HCT116 (cell line): ENCODE data around the gene PIGBOS1.

ENCODE experiments used
- CBX3 ChIP-seq: IDR thresholded peaks from 2 replicates; pipeline ENCODE4 v1.6.1; 2012; ENCODE audit warnings: low read depth
- CTCF ChIP-seq, 3 experiments: fragments of 200-600 bp in 1 of 3; sonication (generic) in 1 of 3; IDR thresholded peaks in 2 of 3; conservative IDR thresholded peaks in 1 of 3; 2 replicates each; pipeline ENCODE4 v1.5.1; 2012 to 2017; ENCODE audit warnings: low read depth in 2 of 3, low read length in 2 of 3, antibody characterized with exemption in 1 of 3, borderline replicate concordance in 1 of 3, control low read depth in 1 of 3, mild to moderate bottlenecking in 1 of 3, mixed read lengths in 1 of 3, mixed run types in 1 of 3, moderate library complexity in 1 of 3; ENCODE audit not compliant: insufficient read depth in 1 of 3
- EZH2 ChIP-seq: fragments of 200-600 bp; sonication (generic); IDR thresholded peaks from 2 replicates; pipeline ENCODE4 v1.6.1; 2017; ENCODE audit warnings: antibody characterized with exemption, mixed run types
- EZH2phosphoT487 ChIP-seq: fragments of 200-600 bp; IDR thresholded peaks from 2 replicates; pipeline ENCODE4 v1.6.1; 2018; ENCODE audit warnings: antibody characterized with exemption, borderline replicate concordance
- FOSL1 ChIP-seq: IDR thresholded peaks from 2 replicates; pipeline ENCODE4 v1.6.1; 2012; ENCODE audit warnings: low read depth
- MAX ChIP-seq: IDR thresholded peaks from 2 replicates; pipeline ENCODE4 v1.6.1; 2012
- POLR2A ChIP-seq: IDR thresholded peaks from 2 replicates; pipeline ENCODE4 v1.7.0; 2011; ENCODE audit warnings: borderline replicate concordance; ENCODE audit not compliant: insufficient read depth, insufficient read length; ENCODE audit errors: extremely low read depth
- POLR2AphosphoS5 ChIP-seq: IDR thresholded peaks from 2 replicates; pipeline ENCODE4 v1.6.1; 2011; ENCODE audit warnings: mild to moderate bottlenecking, low read depth, low read length, moderate library complexity
- RAD21 ChIP-seq: IDR thresholded peaks from 2 replicates; pipeline ENCODE4 v1.6.1; 2012; ENCODE audit warnings: low read depth, mild to moderate bottlenecking
- REST ChIP-seq: IDR thresholded peaks from 2 replicates; pipeline ENCODE4 v1.6.1; 2012; ENCODE audit warnings: low read depth
- TCF7L2 ChIP-seq: IDR thresholded peaks from 2 replicates; pipeline ENCODE4 v1.7.0; 2011; ENCODE audit warnings: borderline replicate concordance, inconsistent platforms; ENCODE audit not compliant: insufficient read depth, insufficient read length; ENCODE audit errors: extremely low read depth
- YY1 ChIP-seq: IDR thresholded peaks from 2 replicates; pipeline ENCODE4 v1.6.1; 2011; ENCODE audit warnings: low read length, low read depth, moderate library complexity, mild to moderate bottlenecking; ENCODE audit not compliant: insufficient replicate concordance; ENCODE audit errors: extremely low read depth
- ZNF274 ChIP-seq: fragments of 200-500 bp; sonication (Bioruptor generic); IDR thresholded peaks from 2 replicates; pipeline ENCODE4 v1.6.1; 2014; ENCODE audit warnings: mild to moderate bottlenecking, low read depth, low read length, inconsistent platforms

GRCh38 chr15:55319537-55320237 lies 764 bp upstream of the PIGBOS1 start:
- TF ChIP-seq POLR2A (no peak), POLR2AphosphoS5 (no peak), CTCF (IDR thresholded peaks at IDR 0.05 in 2 of 3, conservative IDR thresholded peaks at IDR 0.05 in 1 of 3; ENCODE audit: borderline replicate concordance in 1 of 3, insufficient read depth in 1 of 3, low read depth in 2 of 3, low read length in 2 of 3) (no peak), EZH2phosphoT487 (no peak), RAD21 (no peak), REST (no peak), CBX3 (no peak), EZH2 (no peak), ZNF274 (no peak), YY1 (no peak), FOSL1 (no peak), MAX (no peak), TCF7L2 (no peak)
